SK-N-SH (cell line): ENCODE data around the gene PMF1. TPM values are rescaled to one million over a fixed set of nuclear protein-coding genes. Genes with fewer than 3 reads are reported as not detected.

Experiments used
- CTCF ChIA-PET: fragments of 300-600, 350-600 bp; formaldehyde crosslinking; extraction: SDS; loops from one replicate; lab custom pipeline; 2021; lab: Yijun Ruan, JAX
- POLR2A ChIA-PET: fragments of 350-600 bp; sonication (Branson Sonifier 250); formaldehyde crosslinking; extraction: SDS; loops from one replicate; lab custom pipeline; 2020; ENCODE audit warnings: antibody characterized with exemption, inconsistent platforms; lab: Yijun Ruan, JAX
- DNase-seq: peaks from one replicate; pipeline ENCODE4 v3.0.0; 2012
- H2AFZ ChIP-seq: fragments of 200-600 bp; sonication (generic); 2 replicates; pipeline ENCODE4 v1.8.1; 2016; ENCODE audit warnings: antibody characterized with exemption, mild to moderate bottlenecking, low read depth
- H3F3A ChIP-seq: fragments of 200-600 bp; sonication (generic); replicated peaks from 2 replicates; pipeline ENCODE3; 2016; ENCODE audit warnings: antibody characterized with exemption, mild to moderate bottlenecking; ENCODE audit not compliant: insufficient read depth
- H3K27ac ChIP-seq, 2 experiments: fragments of 200-500 bp in 1 of 2; fragments of 200-600 bp in 1 of 2; sonication (Bioruptor generic) in 1 of 2; sonication (generic), shearing (Covaris generic) in 1 of 2; 2 replicates each; pipeline versions ENCODE4 v1.5.1 to v1.6.1; 2014 to 2016; ENCODE audit warnings: low read depth in 2 of 2, inconsistent platforms in 1 of 2, low read length in 1 of 2, mild to moderate bottlenecking in 1 of 2, mixed read lengths in 1 of 2
- H3K27me3 ChIP-seq: fragments of 200-600 bp; sonication (generic), shearing (Covaris generic); 2 replicates; pipeline ENCODE4 v1.6.1; 2016; ENCODE audit warnings: mixed run types; ENCODE audit not compliant: insufficient read depth
- H3K36me3 ChIP-seq, 2 experiments: fragments of 200-500 bp in 1 of 2; fragments of 200-600 bp in 1 of 2; sonication (Bioruptor generic) in 1 of 2; sonication (generic) in 1 of 2; replicated peaks in 1 of 2; 2 replicates each; pipeline versions ENCODE3 to v1.5.1; 2014 to 2016; ENCODE audit warnings: low read length in 1 of 2, mild to moderate bottlenecking in 1 of 2; ENCODE audit not compliant: insufficient read depth in 2 of 2, control insufficient read depth in 1 of 2
- H3K4me1 ChIP-seq, 2 experiments: fragments of 200-500 bp in 1 of 2; fragments of 200-600 bp in 1 of 2; sonication (Bioruptor generic) in 1 of 2; sonication (generic), shearing (Covaris generic) in 1 of 2; 2 replicates each; pipeline versions ENCODE4 v1.5.1 to v1.6.1; 2014 to 2016; ENCODE audit warnings: low read depth in 1 of 2, low read length in 1 of 2, mixed run types in 1 of 2; ENCODE audit not compliant: insufficient read depth in 2 of 2, control insufficient read depth in 1 of 2
- H3K4me2 ChIP-seq: fragments of 200-600 bp; sonication (generic), shearing (Covaris generic); 2 replicates; pipeline ENCODE4 v1.6.1; 2017; ENCODE audit warnings: mixed run types
- H3K4me3 ChIP-seq, 2 experiments: fragments of 200-500 bp in 1 of 2; fragments of 200-600 bp in 1 of 2; sonication (Bioruptor generic) in 1 of 2; sonication (generic), shearing (Covaris generic) in 1 of 2; 2 replicates each; pipeline versions ENCODE4 v1.5.1 to v1.8.1; 2014 to 2016; ENCODE audit warnings: low read depth in 2 of 2, inconsistent platforms in 1 of 2, low read length in 1 of 2, mild to moderate bottlenecking in 1 of 2, mixed read lengths in 1 of 2, moderate library complexity in 1 of 2
- H3K79me2 ChIP-seq: fragments of 200-600 bp; sonication (generic); 2 replicates; pipeline ENCODE4 v1.8.1; 2017; ENCODE audit warnings: mild to moderate bottlenecking; ENCODE audit not compliant: insufficient read depth
- H3K9ac ChIP-seq: fragments of 200-600 bp; sonication (generic); 2 replicates; pipeline ENCODE4 v1.6.1; 2017; ENCODE audit warnings: mixed run types
- H3K9me2 ChIP-seq: fragments of 200-600 bp; sonication (generic); 2 replicates; pipeline ENCODE4 v1.6.1; 2017; ENCODE audit warnings: mixed run types
- H3K9me3 ChIP-seq: fragments of 200-600 bp; sonication (generic); 2 replicates; pipeline ENCODE4 v1.6.1; 2017; ENCODE audit warnings: mixed run types, mild to moderate bottlenecking, moderate library complexity
- H4K20me1 ChIP-seq: fragments of 200-600 bp; sonication (generic); 2 replicates; pipeline ENCODE4 v1.6.1; 2017; ENCODE audit warnings: mild to moderate bottlenecking, mixed run types; ENCODE audit not compliant: insufficient read depth
- CHD2 ChIP-seq: fragments of 150-350 bp; IDR thresholded peaks from 2 replicates; pipeline ENCODE4 v1.6.1; 2018; ENCODE audit warnings: low read length; ENCODE audit not compliant: partially characterized antibody
- EP300 ChIP-seq, 2 experiments: IDR thresholded peaks; 2 replicates each; pipeline versions ENCODE4 v1.4.0 to v1.6.1; 2012; ENCODE audit warnings: borderline replicate concordance in 1 of 2, low read depth in 1 of 2, low read length in 1 of 2
- EZH2phosphoT487 ChIP-seq: fragments of 200-600 bp; sonication (generic); IDR thresholded peaks from 2 replicates; pipeline ENCODE4 v1.6.1; 2017; ENCODE audit warnings: low read depth, mixed run types, mild to moderate bottlenecking, antibody characterized with exemption, moderate library complexity, borderline replicate concordance
- FOXM1 ChIP-seq: IDR thresholded peaks from 2 replicates; pipeline ENCODE4 v1.4.0; 2012; ENCODE audit warnings: low read depth, mild to moderate bottlenecking
- JUND ChIP-seq: IDR thresholded peaks from 2 replicates; pipeline ENCODE4 v1.4.0; 2012
- MEF2A ChIP-seq: IDR thresholded peaks from 2 replicates; pipeline ENCODE4 v1.4.0; 2012; ENCODE audit warnings: low read depth, borderline replicate concordance
- NFIC ChIP-seq: IDR thresholded peaks from 2 replicates; pipeline ENCODE4 v1.4.0; 2012; ENCODE audit warnings: borderline replicate concordance
- NRF1 ChIP-seq: IDR thresholded peaks from 2 replicates; pipeline ENCODE4 v1.6.1; 2012; ENCODE audit warnings: low read depth, mild to moderate bottlenecking, low read length
- RCOR1 ChIP-seq: fragments of 150-350 bp; IDR thresholded peaks from 2 replicates; pipeline ENCODE4 v1.6.1; 2017; ENCODE audit warnings: antibody characterized with exemption, low read length
- REST ChIP-seq: IDR thresholded peaks from 2 replicates; pipeline ENCODE4 v1.6.1; 2012; ENCODE audit warnings: mild to moderate bottlenecking, low read depth, low read length, moderate library complexity
- RXRA ChIP-seq: IDR thresholded peaks from 2 replicates; pipeline ENCODE4 v1.4.0; 2012; ENCODE audit warnings: low read depth, mild to moderate bottlenecking, borderline replicate concordance
- TEAD4 ChIP-seq: IDR thresholded peaks from 2 replicates; pipeline ENCODE4 v1.4.0; 2012; ENCODE audit warnings: mild to moderate bottlenecking, borderline replicate concordance; ENCODE audit not compliant: insufficient read depth
- USF2 ChIP-seq: fragments of 150-350 bp; IDR thresholded peaks from 2 replicates; pipeline ENCODE4 v1.6.1; 2017; ENCODE audit warnings: antibody characterized with exemption, low read length, low read depth, borderline replicate concordance
- WGBS: methylation state at CpG from one replicate; pipeline ENCODE4 v1.1.6; 2017; ENCODE audit warnings: low lambda C conversion rate; 5-methylcytosine and 5-hydroxymethylcytosine counted together
- polyA plus RNA-seq, 3 experiments: library from polyadenylated mRNA; depleted of rRNA; stranded (reverse); fragments of >200 nt; gene quantifications; 2 replicates each; pipeline ENCODE4 v1.2.3, GENCODE V29; 2012
- TF ChIP-seq, protein P1 (sequence below): IDR thresholded peaks from 2 replicates; pipeline ENCODE4 v1.4.0; 2012; ENCODE audit warnings: low read depth, borderline replicate concordance

PMF1 gene
- polyA plus RNA-seq, 1 of the 3 experiments (the other 2 are of a cell fraction) = 89.5 TPM

- H3K9ac ChIP-seq = no peak overlapping the region
- peaks cover 7% of the 10 kb centered on the region; the same call in 1 of the 2 replicates for H3K79me2 ChIP-seq
- no peaks in the 10 kb centered on the region for H3K9me3 ChIP-seq
- H4K20me1 ChIP-seq = peaks cover 13% of the 10 kb centered on the region; the same call in 1 of the 2 replicates
- H3K4me2 ChIP-seq = no peak overlapping the region
- H3K4me3 ChIP-seq = no peak overlapping the region
- no peak for DNase-seq
- CTCF ChIA-PET = interaction anchor here (1.4 to 3.6 kb wide), 8 partner anchors 8 to 128 kb away, joined by 5 to 35 read pairs (median 9); partner anchors contain the start of gene PMF1
- H3K4me1 ChIP-seq = peaks cover 11 to 29% of the 10 kb centered on the region in 2 experiments; a peak in 3 of 4 replicates
- TF ChIP-seq NRF1 (no peak), NFIC (no peak), REST (no peak), USF2 (no peak), JUND (no peak), EP300 (IDR thresholded peaks at IDR 0.05; ENCODE audit: borderline replicate concordance in 1 of 2, low read depth in 1 of 2, low read length in 1 of 2) (no peak), RCOR1 (no peak), FOXM1 (no peak), MEF2A (no peak), EZH2phosphoT487 (no peak), CHD2 (no peak), RXRA (no peak), TEAD4 (no peak)
- TF ChIP-seq, protein P1, sequence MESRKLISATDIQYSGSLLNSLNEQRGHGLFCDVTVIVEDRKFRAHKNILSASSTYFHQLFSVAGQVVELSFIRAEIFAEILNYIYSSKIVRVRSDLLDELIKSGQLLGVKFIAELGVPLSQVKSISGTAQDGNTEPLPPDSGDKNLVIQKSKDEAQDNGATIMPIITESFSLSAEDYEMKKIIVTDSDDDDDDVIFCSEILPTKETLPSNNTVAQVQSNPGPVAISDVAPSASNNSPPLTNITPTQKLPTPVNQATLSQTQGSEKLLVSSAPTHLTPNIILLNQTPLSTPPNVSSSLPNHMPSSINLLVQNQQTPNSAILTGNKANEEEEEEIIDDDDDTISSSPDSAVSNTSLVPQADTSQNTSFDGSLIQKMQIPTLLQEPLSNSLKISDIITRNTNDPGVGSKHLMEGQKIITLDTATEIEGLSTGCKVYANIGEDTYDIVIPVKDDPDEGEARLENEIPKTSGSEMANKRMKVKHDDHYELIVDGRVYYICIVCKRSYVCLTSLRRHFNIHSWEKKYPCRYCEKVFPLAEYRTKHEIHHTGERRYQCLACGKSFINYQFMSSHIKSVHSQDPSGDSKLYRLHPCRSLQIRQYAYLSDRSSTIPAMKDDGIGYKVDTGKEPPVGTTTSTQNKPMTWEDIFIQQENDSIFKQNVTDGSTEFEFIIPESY = no peak
- TF ChIP-seq, all 33 proteins: peak for 0
- Histone ChIP-seq H3F3A (peaks cover 16% of the 10 kb centered on the region), H2AFZ (no peak overlapping the region), H3K27me3 (no peaks in the 10 kb centered on the region), H3K36me3 (peaks cover 67 to 70% of the 10 kb centered on the region in 2 experiments), H3K27ac (peak overlapping the region in 1 of 2 experiments; percentile 1; a peak in 1 of 4 replicates), H3K9me2 (no peaks in the 10 kb centered on the region)
- 97% methylated on average over 7 of the region's 8 CpGs for WGBS
- POLR2A ChIA-PET = interaction anchor here (1.7 to 1.8 kb wide), 2 partner anchors 24 to 46 kb away, joined by 7 to 9 read pairs; partner anchors contain the start of genes PMF1 and SMG5
Measured at GRCh38 chr1:156258859-156259258, 46.1 kb downstream of the PMF1 start.
